GM21825 (cell line): ENCODE results near the gene POPDC3.
"Not testable (repeated sequence)": the region's sequence is repeated elsewhere in the genome, so short reads cannot be mapped to it uniquely, and the experiment has no call there.

Experiments
- ATAC-seq: cut with Tn5 transposase; IDR thresholded peaks from one replicate; pipeline ENCODE4 v1.9.1; 2021; ENCODE audit warnings: mild to moderate bottlenecking, moderate library complexity; ENCODE audit not compliant: unreplicated experiment

The POPDC3 gene

GRCh38 chr6:105199711-105200110 is 19.9 kb upstream of the POPDC3 start:
- no peak for ATAC-seq

DNA sequence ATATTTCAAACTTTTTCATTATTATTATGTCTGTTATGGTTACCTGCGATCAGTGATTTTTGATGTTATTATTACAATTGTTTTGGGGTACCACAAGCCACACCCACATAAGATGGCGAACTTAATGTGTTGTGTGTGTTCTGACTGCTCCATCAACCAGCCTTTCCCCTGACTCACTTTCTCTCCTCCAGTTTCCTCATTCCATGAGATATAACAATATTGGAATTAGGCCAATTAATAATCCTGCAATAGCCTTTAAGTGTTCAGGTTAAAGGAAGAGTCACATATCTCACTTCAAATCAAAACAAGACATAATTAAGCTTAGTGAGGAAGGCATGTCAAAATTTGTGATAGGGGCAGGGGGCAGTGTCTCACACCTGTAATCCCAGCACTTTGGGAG is 16.3 kb upstream of the POPDC3 start:
- ATAC-seq: no peak

DNA sequence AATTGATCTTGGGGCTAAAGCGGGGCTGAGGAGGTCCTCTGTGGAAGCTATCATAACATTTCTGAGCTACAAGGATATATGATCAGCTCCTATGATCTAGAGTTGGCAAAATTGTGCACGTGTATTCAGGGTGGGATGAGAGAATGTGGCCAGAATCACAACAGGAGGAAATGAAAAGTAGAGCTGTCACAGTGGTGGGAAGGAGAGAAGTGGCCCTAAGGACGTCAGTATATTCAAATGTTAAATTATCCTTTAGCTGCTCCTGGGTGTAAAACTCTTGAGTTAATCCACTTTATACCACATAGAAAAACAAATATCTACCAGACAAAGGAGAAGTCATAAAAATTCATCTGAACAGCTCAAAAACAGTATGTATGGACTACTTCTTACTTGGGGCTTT is 14.8 kb upstream of the POPDC3 start:
- no peak for ATAC-seq

DNA sequence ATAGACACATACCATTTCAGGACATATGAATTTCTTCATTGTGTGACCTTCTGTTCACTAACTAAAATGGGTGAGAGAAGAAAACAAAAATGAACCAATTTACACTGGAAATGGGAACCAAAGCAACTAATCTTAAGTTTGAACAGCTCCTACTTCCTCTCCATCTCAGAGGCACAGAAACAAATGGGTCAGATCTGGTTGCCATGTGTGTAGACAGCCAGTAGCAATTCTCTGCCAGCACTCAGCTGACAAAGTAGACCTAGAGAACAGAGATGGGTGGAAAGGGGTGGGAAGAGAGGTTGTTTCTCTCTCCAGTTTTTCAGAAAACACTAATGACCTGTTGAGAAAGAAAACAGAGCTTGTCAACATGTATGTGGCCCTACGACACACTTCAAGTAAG is 14.3 kb upstream of the POPDC3 start:
- ATAC-seq: no peak

- ATAC-seq: no peak
These were observed 13.8 kb upstream of the POPDC3 start for GRCh38 chr6:105193647-105194046.

DNA sequence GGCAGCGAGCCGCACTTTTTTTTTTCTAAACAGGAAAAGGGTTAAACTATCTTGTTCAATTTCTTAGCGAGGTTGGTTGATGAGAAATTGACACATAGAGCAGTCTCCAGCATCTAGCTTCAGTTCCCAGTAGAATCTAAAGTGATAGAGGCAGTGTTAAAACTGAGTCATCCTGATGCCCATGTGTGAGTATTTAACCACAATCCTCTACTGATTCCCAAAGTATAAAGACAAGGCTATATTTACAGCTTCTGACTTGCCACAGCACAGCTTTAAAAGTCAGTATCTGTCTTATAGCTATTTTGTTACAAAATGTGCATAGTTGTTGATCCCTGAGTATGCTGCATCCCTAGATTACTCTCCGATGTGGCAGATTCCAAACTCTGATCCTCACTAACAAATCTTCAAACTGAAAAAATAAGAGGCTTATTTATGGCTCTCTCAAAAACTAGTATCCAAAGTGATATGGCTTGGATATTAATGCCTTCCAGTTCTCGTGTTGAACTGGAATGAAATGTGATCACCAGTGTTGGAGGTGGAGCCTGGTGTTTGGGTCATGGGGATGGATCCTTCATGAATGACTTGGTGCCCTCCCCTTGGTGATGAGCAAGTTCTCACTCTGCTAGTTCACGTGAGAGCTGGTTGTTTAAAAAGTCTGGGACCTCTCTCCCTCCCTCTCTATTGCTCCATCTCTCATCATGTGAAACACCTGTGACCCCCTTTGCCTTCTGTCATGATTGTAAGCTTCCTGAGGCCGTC is 13.1 kb upstream of the POPDC3 start:
- no peak for ATAC-seq

DNA sequence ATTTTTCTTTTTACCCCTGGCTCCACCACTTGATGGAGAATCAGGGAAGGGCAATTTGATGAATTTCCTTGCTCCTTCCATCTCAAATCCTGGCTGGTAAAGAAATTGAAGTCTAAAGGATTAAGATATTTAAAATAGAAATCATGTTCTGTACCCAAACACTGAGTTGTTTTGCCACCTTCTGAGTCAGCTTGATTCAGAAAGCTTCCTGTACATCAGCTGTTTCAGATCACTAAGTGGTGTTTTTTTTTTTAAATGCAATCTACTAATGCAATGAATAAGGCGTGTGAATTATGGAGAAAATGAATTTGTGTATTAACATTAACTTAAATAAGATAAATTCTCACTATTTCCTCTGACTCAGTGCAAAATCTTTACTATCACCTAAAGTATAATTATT is 11.5 kb upstream of the POPDC3 start:
- ATAC-seq: no peak

GRCh38 chr6:105189026-105189820 is 9.4 kb upstream of the POPDC3 start:
- no peak for ATAC-seq

DNA sequence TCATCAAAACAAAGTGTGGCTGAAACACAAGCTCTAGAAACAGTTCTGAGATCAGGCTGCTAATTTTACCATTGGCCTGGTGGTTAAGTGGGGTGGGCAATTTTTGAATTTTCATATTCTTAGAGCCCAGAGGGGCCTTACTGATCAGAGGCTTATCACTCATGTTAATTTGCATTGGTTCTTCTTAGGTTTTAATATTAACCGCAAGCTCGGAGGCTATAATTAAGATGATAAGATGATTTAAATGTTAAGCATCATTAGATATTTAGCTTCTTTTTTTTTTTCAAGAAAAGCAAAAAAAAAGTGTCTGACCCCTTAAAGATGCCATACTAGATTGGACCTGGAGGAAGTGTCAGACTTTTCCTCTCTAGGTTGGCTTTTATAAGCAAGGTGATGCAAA is 8.4 kb upstream of the POPDC3 start:
- ATAC-seq: no peak

DNA sequence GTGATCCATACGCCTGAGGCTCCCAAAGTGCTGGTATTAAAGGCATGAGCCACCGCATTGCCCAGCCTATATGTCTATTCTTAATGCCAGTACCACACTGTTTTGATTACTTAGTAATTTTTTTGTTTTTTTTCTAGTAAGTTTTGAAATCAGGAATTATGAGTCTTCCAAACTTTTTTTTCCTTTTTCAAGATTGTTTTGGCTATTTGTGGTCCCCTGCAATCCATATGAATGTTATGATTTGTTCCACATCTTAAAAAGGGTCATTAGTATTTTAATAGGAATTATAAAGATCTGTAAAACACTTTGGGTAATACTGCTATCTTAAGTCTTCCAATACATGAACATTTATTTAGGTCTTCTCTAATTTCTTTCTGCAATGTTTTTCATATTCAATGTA is 6.8 kb upstream of the POPDC3 start:
- ATAC-seq: no peak

DNA sequence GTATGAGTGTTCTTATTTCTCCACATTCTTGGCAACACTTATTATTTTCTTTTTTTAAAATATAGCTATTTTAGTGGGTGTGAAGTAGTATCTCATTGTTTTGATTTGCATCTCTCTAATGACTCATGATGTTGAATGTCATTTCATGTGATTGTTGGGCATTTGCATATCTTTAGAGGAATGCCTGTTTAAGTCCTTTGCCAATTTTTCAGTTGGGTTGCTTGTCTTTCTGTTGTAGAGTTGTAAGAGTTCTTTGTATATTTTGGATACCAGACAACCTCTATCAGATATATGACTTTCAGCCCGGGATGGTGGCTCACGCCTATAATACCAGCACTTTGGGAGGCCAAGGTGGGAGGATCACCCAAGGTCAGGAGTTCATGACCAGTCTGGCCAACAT is 5.1 kb upstream of the POPDC3 start:
- ATAC-seq: no peak

- no peak for ATAC-seq
These were observed 2.2 kb upstream of the POPDC3 start for GRCh38 chr6:105181981-105182515.

DNA sequence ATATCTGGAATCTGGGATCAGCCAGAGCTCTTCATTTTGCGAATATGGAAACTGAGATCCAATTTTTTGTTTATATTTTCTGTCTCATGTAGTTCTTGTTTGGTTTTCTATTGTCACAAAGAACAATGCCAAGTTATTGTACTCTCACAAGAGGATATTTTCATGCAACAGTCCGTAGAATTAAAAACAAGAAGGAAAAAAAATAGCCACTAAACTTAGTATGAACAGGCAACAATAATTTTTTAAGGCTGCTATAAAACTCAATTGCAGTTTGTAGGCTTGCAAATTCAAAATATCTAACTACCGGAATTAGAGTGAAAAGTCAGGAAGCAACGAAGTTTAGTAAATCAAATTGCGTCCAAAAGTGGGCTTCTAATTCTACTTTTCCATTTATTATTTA is 1.2 kb downstream of the POPDC3 start:
- ATAC-seq: no peak

DNA sequence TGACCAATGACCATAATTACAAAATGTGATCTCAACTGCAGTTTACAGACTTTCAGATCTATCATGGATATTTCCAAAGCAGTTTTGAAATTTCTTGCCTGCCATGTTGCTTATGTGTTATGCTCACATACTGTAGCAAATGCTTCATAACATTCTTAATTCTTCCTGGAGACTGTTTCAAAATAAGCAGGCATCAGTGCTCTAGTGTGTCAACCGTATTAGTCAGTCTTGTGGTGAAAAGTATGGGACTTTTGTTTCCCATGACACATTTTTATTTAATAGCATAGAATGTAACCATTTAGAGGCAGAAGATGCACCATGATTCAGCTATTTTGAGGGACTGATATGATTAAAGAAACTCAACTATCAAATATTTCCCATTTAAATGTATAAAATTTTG is 1.7 kb downstream of the POPDC3 start:
- ATAC-seq: no peak

- no peak for ATAC-seq
These were observed 2.3 kb downstream of the POPDC3 start for GRCh38 chr6:105177556-105177955.

DNA sequence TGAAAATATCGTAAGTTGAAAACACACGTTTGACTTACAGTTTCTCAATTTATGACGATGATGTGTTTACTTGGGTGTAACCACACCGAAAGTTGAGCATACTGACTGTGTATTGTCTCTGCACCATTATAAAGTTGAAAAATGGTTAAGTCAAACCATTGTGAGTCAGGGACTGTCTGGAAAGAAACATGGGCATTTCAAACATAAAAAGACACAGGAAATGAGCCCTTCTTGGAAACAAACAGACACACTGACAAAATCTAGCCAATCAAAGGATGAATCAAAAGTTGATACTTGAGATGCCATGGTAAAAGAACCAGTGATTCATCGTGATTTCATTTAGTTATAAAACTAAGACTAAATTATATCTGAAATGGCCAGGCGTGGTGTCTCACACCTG is 5.3 kb downstream of the POPDC3 start:
- ATAC-seq: no peak

GRCh38 chr6:105172515-105172914 is 7.3 kb downstream of the POPDC3 start:
- not testable (repeated sequence) for ATAC-seq

DNA sequence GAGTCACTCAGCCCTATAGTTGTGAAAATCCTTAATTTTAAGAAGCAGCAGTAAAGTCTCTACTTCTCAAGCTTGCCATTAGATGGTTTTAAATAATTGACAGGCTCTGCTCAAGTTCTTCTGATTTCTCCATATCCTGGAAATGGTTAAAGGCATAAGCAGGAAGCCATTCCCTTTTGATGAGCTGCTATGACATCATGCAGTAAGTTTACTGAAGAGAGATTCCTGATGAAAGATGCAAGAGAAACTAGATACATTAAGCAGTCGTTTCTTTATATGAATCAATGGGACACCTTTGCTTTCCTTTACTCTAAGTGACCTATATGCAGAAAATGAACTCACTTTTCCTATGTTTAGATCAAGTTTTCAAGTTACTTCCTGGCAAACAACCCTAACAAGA is 9.8 kb downstream of the POPDC3 start:
- no peak for ATAC-seq

DNA sequence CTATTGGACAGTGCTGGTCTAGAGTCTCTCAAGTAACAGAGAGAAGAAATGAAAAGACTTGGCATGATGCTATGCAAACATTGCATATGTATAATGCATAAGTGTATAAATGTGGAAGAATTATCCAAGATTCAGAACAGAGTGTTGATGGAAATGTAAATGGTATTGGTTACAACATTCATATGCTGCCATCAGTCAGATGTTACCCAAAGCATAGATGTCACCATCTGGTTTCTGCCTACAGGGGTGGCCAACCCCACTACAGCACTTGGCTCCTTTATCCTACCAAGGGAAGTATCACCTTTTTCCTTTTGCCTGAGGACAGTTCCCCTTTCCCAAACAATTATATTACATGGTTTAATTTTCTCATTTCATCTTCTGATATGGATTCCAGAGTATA is 11.9 kb downstream of the POPDC3 start:
- no peak for ATAC-seq

DNA sequence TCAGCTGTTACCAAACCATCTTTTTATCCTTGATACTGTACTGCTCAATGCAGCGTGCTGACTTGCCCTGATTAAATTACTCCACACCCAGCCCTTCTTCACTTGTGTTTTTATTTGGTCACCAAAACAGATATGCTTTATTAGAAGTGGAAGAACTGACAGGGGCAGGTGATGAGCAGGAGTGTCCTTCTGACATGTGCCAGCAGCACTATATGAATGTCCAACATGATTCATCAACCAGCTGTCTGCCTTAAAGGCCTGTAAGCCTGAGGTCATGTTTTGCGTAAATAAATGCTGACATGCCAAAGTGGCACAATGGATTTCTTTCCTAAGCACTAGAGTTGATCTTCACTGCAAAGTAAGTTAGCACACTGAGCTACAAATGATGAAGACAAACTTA is 15.4 kb downstream of the POPDC3 start:
- no peak for ATAC-seq

DNA sequence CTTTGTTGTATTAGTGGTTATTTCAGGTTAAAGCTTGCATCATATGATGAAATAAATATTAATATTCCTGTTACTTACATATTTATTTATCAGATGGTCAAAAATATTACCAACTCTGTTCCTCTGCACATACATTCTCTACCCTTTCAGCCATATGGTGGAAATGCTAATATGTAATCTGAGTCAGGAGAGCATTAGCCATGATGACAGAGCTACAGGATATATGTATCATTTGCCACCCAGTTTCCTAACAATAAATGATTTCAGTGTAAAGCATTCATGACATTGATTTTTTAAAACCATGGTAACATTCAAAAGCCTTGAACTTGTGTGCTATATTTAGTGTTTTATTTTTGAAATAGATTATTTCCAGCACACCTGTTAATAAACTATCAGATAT is 16.6 kb downstream of the POPDC3 start:
- no peak for ATAC-seq

GRCh38 chr6:105162377-105162776 is 17.4 kb downstream of the POPDC3 start:
- ATAC-seq: no peak
